Measurements from ENCODE around the gene HVCN1. TPM values are rescaled to one million over a fixed set of nuclear protein-coding genes. Genes with fewer than 3 reads are reported as not detected.
A peak's percentile ranks its signal among the peaks of the same experiment; 100 is the strongest.
"Not testable (repeated sequence)": the region's sequence is repeated elsewhere in the genome, so short reads cannot be mapped to it uniquely, and the experiment has no call there.

The HVCN1 gene
- total RNA-seq, 3 donors from 2014 or later (not counting 1 experiment from before 2014, with no cell fraction given): 12.5 to 18.4 (median 18.0) TPM

DNA sequence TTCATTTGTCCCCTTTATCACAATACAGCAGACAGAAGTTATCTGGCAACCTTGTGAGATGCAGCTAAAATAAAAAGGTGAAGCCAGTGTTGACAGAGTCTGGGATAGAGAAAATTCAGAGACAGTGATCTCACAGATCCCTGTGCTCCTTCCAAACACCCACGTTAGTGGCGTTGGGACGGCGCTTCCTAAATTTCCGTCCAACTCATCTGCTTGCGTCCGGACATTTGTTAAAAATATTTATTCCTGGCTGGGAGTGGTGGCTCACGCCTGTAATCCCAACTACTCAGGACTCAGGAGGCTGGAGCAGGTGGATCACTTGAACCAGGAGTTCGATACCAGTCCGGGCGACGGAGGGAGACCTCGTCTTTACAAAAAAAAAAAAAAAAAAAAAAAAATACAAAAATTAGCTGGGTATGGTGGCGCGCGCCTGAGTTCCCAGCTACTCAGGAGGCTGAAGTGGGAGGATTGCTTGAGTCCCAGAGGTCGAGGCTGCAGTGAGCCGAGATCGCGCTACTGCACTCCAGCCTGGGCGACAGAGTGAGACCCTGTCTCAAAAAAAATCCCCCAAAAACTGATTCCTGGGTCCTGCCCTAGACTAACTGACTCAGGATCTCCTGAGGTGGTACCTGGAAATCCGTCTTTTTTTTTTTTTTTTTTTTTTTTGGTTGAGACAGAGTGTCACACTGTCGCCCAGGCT, 75.7 kb downstream of the HVCN1 start:
- intact Hi-C loops (cut with micrococcal nuclease): no loop called here
- no peak for DNase-seq
- H3K27me3 ChIP-seq (ENCODE audit: control insufficient read depth, insufficient read depth, low read length): no peaks in the 10 kb centered on the region

DNA sequence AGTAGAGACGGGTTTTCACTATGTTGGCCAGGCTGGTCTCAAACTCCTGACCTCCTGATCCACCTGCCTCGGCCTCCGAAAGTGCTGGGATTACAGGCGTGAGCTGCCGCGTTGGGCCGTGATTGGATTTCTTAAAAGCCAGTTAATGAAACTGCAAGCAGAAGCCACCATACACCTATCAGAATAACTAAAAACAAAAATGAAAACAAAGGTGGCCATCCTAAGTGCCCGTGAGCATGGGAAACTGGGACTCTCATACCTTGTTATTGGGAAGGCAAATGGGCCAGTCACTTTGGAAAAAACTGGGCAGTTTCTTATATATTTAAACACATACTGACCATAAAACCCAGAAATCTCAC, 82.7 kb downstream of the HVCN1 start:
- peak overlapping the region; percentile 97 for H3K4me3 Mint-ChIP-seq
- no peaks in the 10 kb centered on the region for H3K27me3 ChIP-seq (ENCODE audit: control insufficient read depth, insufficient read depth, low read length)
- peaks cover 0 to 6% of the 10 kb centered on the region in 2 donors for H3K4me1 Mint-ChIP-seq
- H3K36me3 ChIP-seq (ENCODE audit: control insufficient read depth, insufficient read depth, low read length): no peaks in the 10 kb centered on the region
- intact Hi-C loops (cut with micrococcal nuclease): no loop called here
- DNase-seq: no peak
- peak overlapping the region; percentile 61 for H3K27ac ChIP-seq (ENCODE audit: low read length)
- no peaks in the 10 kb centered on the region for H3K9me3 ChIP-seq (ENCODE audit: control insufficient read depth, insufficient read depth, low read length)
- H3K36me3 Mint-ChIP-seq: no peaks in the 10 kb centered on the region
- H3K4me1 ChIP-seq (ENCODE audit: control insufficient read depth, insufficient read depth, low read length): peaks cover 17% of the 10 kb centered on the region
- peak overlapping the region; percentile 84 to 92 for H3K27ac Mint-ChIP-seq
- WGBS (ENCODE audit: insufficient coverage): 77% methylated on average over 8 of the region's 8 CpGs
- TF ChIP-seq, protein P1, sequence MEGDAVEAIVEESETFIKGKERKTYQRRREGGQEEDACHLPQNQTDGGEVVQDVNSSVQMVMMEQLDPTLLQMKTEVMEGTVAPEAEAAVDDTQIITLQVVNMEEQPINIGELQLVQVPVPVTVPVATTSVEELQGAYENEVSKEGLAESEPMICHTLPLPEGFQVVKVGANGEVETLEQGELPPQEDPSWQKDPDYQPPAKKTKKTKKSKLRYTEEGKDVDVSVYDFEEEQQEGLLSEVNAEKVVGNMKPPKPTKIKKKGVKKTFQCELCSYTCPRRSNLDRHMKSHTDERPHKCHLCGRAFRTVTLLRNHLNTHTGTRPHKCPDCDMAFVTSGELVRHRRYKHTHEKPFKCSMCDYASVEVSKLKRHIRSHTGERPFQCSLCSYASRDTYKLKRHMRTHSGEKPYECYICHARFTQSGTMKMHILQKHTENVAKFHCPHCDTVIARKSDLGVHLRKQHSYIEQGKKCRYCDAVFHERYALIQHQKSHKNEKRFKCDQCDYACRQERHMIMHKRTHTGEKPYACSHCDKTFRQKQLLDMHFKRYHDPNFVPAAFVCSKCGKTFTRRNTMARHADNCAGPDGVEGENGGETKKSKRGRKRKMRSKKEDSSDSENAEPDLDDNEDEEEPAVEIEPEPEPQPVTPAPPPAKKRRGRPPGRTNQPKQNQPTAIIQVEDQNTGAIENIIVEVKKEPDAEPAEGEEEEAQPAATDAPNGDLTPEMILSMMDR (IDR thresholded peaks at IDR 0.05): no peak
- H3K9me3 Mint-ChIP-seq: no peaks in the 10 kb centered on the region
- H3K4me3 ChIP-seq (ENCODE audit: low read length): peak overlapping the region; percentile 32
- no peak for ATAC-seq
- H3K27me3 Mint-ChIP-seq (ENCODE audit: low read depth in 2 of 2): no peaks in the 10 kb centered on the region

More for the DNA sequence above, 75.7 kb downstream of the HVCN1 start:
- TF ChIP-seq, protein P1 (IDR thresholded peaks at IDR 0.05): no peak
- Histone ChIP-seq H3K36me3 (ENCODE audit: control insufficient read depth, insufficient read depth, low read length) (no peaks in the 10 kb centered on the region), H3K4me1 (ENCODE audit: control insufficient read depth, insufficient read depth, low read length) (peaks cover 12% of the 10 kb centered on the region), H3K27ac (ENCODE audit: low read length) (peak overlapping the region; percentile 49), H3K4me3 (ENCODE audit: low read length) (peak overlapping the region; percentile 56), H3K9me3 (ENCODE audit: control insufficient read depth, insufficient read depth, low read length) (no peaks in the 10 kb centered on the region)
- ATAC-seq: no peak
- H3K4me1 Mint-ChIP-seq: peaks cover 6 to 8% of the 10 kb centered on the region in 2 donors
- H3K4me3 Mint-ChIP-seq: peak overlapping the region; percentile 88
- H3K27ac Mint-ChIP-seq: peak overlapping the region; percentile 71 to 85
- 80% methylated on average over 18 of the region's 23 CpGs for WGBS (ENCODE audit: insufficient coverage)
- H3K9me3 Mint-ChIP-seq: no peaks in the 10 kb centered on the region
- no peaks in the 10 kb centered on the region for H3K36me3 Mint-ChIP-seq
- no peaks in the 10 kb centered on the region for H3K27me3 Mint-ChIP-seq (ENCODE audit: low read depth in 2 of 2)

DNA sequence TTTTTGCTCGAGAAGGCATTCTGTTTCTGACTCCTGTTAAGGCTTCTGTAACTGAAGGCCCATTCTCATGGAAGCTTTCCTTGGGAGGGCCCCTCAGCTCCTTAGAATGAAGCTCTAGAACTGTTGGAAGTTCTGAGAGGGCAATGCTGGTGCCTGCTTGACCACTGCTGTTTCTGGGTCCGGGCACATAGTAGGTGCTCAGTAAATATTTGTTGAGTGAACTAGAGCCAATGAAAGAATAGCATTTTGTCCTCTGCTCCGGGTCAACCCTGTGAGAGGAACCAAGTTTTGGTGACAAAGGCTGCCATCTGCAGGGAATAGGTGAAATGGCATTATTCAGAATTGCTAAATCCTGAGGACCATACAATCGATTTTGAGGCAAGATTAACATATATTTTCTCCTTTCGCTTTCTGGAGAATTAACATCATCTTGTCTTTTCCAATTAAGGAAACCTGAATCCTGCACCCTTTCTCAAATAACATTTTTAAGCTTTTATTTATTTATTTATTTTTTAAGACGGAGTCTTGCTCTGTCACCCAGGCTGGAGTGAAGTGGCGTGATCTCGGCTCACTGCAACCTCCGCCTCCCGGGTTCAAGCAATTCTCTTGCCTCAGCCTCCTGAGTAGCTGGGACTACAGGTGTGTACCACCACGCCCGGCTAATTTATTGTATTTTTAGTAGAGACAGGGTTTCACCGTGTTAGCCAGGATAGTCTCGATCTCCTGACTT, 86.7 kb downstream of the HVCN1 start:
- not testable (repeated sequence) for H3K27me3 Mint-ChIP-seq (ENCODE audit: low read depth in 2 of 2); H3K27me3 ChIP-seq (ENCODE audit: control insufficient read depth, insufficient read depth, low read length); H3K27ac ChIP-seq (ENCODE audit: low read length); H3K36me3 Mint-ChIP-seq; H3K36me3 ChIP-seq (ENCODE audit: control insufficient read depth, insufficient read depth, low read length); H3K4me3 Mint-ChIP-seq; H3K4me3 ChIP-seq (ENCODE audit: low read length); H3K9me3 ChIP-seq (ENCODE audit: control insufficient read depth, insufficient read depth, low read length); H3K9me3 Mint-ChIP-seq; H3K27ac Mint-ChIP-seq
- peak in 1 of 2 donors; percentile 80 for DNase-seq
- H3K4me1 ChIP-seq (ENCODE audit: control insufficient read depth, insufficient read depth, low read length): peaks cover 21% of the 10 kb centered on the region
- TF ChIP-seq, protein P1 (IDR thresholded peaks at IDR 0.05): peak; percentile 78
- H3K4me1 Mint-ChIP-seq: peaks cover 6 to 11% of the 10 kb centered on the region in 2 donors
- WGBS (ENCODE audit: insufficient coverage): 66% methylated on average over 14 of the region's 14 CpGs
- intact Hi-C loops (cut with micrococcal nuclease): loop anchor here (1.0 to 5.0 kb wide), 5 partner anchors 50 to 501 kb away; partner anchors contain the start of gene ARPC3
- peak; percentile 80 to 82 (median 81) for ATAC-seq
